B cell (primary cell): ENCODE results near the gene SLC44A2.

ENCODE experiments used
- EZH2 ChIP-seq: IDR thresholded peaks from 2 replicates; pipeline ENCODE4 v1.6.1; 2012; ENCODE audit warnings: borderline replicate concordance, low read depth, mild to moderate bottlenecking, moderate library complexity, low read length; ENCODE audit not compliant: insufficient read depth, poor library complexity, severe bottlenecking
- TF ChIP-seq, protein P1 (sequence below): fragments of 200-600 bp; IDR thresholded peaks from one replicate; pipeline ENCODE4 v1.8.0; 2022; ENCODE audit warnings: antibody characterized with exemption, mild to moderate bottlenecking

GRCh38 chr19:10692673-10693264, 67.4 kb downstream of the SLC44A2 start:
- TF ChIP-seq, protein P1, sequence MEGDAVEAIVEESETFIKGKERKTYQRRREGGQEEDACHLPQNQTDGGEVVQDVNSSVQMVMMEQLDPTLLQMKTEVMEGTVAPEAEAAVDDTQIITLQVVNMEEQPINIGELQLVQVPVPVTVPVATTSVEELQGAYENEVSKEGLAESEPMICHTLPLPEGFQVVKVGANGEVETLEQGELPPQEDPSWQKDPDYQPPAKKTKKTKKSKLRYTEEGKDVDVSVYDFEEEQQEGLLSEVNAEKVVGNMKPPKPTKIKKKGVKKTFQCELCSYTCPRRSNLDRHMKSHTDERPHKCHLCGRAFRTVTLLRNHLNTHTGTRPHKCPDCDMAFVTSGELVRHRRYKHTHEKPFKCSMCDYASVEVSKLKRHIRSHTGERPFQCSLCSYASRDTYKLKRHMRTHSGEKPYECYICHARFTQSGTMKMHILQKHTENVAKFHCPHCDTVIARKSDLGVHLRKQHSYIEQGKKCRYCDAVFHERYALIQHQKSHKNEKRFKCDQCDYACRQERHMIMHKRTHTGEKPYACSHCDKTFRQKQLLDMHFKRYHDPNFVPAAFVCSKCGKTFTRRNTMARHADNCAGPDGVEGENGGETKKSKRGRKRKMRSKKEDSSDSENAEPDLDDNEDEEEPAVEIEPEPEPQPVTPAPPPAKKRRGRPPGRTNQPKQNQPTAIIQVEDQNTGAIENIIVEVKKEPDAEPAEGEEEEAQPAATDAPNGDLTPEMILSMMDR: no peak
- TF ChIP-seq EZH2: no peak
